Esophagus muscularis mucosa (tissue), 4 donors: ENCODE data around the gene DLG1. TPM values are rescaled to one million over a fixed set of nuclear protein-coding genes. Genes with fewer than 3 reads are reported as not detected.
A peak's percentile ranks its signal among the peaks of the same experiment; 100 is the strongest.

Experiments
- DNase-seq: peaks from one replicate; pipeline ENCODE4 v3.0.0-alpha.2; 2017; ENCODE audit errors: extremely low spot score
- H3K27ac ChIP-seq, 4 donors: fragments of 200-600 bp; sonication (generic); replicated peaks in 1 of 4; 1 replicate in 3 of 4; 2 replicates in 1 of 4; pipeline ENCODE4 v1.5.1; 2016 to 2019; ENCODE audit warnings: mild to moderate bottlenecking in 1 of 4
- H3K27me3 ChIP-seq, 4 donors: fragments of 200-600 bp; sonication (generic); one replicate each; pipeline versions ENCODE4 v1.5.1 to v1.6.0; 2016 to 2019
- H3K36me3 ChIP-seq, 4 donors: fragments of 200-600 bp; sonication (generic); one replicate each; pipeline ENCODE4 v1.5.1; 2016 to 2019
- H3K4me1 ChIP-seq, 4 donors: fragments of 200-600 bp; sonication (generic); one replicate each; pipeline ENCODE4 v1.5.1; 2016 to 2019
- H3K4me3 ChIP-seq, 4 donors: fragments of 200-600 bp; sonication (generic); 1 replicate in 2 of 4; 2 replicates in 2 of 4; pipeline ENCODE4 v1.5.1; 2016 to 2019; ENCODE audit warnings: mild to moderate bottlenecking in 4 of 4, moderate library complexity in 1 of 4
- H3K9me3 ChIP-seq, 4 donors: fragments of 200-600 bp; sonication (generic); 1 replicate in 3 of 4; 2 replicates in 1 of 4; pipeline ENCODE4 v1.5.1; 2016 to 2019
- EP300 ChIP-seq: sonication (generic); formaldehyde crosslinking; IDR thresholded peaks from one replicate; pipeline ENCODE4 v1.6.1; 2017; ENCODE audit warnings: antibody characterized with exemption
- POLR2A ChIP-seq: fragments of 450-650 bp; IDR thresholded peaks from one replicate; pipeline ENCODE4 v1.6.1; 2017; ENCODE audit warnings: antibody characterized with exemption, moderate library complexity, mild to moderate bottlenecking, low read depth
- POLR2AphosphoS5 ChIP-seq, 2 donors: sonication (generic); formaldehyde crosslinking; IDR thresholded peaks; one replicate each; pipeline ENCODE4 v1.6.1; 2017; ENCODE audit warnings: antibody characterized with exemption in 2 of 2
- WGBS: methylation state at CpG from one replicate; pipeline ENCODE4 v1.1.5; 2018; 5-methylcytosine and 5-hydroxymethylcytosine counted together
- intact Hi-C: fragments of 100-400 bp; cut with DNase I; formaldehyde crosslinking; loops from one replicate; pipeline ENCODE4 v1.15.1; 2023
- total RNA-seq, 4 donors: library from RNA; depleted of rRNA; stranded (reverse); fragments of >200 nt; gene quantifications; one replicate each; pipeline versions ENCODE4 v1.1.0 to v1.2.1, GENCODE V29; 2016
- TF ChIP-seq, protein P1 (sequence below), 3 experiments: fragments of 200-600 bp in 2 of 3; fragments of 450-650 bp in 1 of 3; sonication (generic) in 2 of 3; IDR thresholded peaks; one replicate each; pipeline ENCODE4 v1.5.1; 2017 to 2019; ENCODE audit warnings: antibody characterized with exemption in 3 of 3, mild to moderate bottlenecking in 2 of 3, moderate library complexity in 1 of 3

DLG1 gene
- total RNA-seq, 4 donors from 2014 or later, result 56.8 to 73.1 (median 69.1) TPM

DNA sequence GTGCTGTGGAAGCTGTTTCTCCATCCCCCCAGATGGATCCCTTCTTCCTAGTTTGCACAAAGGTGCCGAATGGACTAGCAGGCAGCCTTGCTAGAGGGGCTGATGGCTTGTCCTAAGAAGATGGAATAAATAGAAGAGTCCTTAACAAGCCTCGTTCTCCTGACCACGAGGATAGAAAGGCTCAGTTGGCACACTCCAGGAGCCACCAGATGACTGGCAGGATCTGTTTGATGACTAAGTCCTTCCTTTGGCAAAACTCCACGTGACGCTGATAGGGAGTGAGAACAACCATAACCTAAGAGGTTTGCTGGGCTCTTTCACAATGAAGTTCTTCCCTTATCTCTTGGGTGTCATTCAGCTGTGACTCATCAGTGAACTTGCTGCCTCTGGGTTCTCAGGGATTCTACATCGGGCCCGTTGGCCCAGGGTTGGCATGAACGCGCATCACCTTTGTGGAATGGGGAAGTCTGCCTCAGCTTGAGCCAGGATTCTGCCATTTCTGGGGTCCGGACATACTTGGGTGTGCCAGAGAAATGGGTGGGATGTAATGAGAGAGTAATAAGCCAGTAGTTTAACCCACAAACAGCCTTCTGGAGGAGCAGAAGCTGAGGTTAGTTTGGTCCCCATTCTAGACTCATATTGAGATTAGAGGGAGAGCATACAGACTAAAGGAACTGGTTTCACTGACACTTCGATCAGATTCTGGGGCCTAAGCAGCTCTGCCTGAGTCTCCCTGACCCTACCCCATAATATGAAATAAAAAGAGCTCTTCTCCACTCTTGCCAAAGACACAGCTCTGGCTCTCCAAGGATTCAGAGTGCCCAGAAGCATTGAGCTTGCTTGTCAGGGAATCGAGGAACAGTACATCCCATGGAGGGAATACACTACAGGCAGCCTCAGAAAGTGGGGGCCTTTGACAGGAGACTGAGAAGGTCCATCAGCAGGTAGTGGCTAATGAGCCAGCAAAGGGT is 266.8 kb downstream of the DLG1 start:
- TF ChIP-seq EP300 (no peak), POLR2AphosphoS5 (IDR thresholded peaks at IDR 0.05) (peak; percentile 48 to 51)
- TF ChIP-seq, protein P1, sequence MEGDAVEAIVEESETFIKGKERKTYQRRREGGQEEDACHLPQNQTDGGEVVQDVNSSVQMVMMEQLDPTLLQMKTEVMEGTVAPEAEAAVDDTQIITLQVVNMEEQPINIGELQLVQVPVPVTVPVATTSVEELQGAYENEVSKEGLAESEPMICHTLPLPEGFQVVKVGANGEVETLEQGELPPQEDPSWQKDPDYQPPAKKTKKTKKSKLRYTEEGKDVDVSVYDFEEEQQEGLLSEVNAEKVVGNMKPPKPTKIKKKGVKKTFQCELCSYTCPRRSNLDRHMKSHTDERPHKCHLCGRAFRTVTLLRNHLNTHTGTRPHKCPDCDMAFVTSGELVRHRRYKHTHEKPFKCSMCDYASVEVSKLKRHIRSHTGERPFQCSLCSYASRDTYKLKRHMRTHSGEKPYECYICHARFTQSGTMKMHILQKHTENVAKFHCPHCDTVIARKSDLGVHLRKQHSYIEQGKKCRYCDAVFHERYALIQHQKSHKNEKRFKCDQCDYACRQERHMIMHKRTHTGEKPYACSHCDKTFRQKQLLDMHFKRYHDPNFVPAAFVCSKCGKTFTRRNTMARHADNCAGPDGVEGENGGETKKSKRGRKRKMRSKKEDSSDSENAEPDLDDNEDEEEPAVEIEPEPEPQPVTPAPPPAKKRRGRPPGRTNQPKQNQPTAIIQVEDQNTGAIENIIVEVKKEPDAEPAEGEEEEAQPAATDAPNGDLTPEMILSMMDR (IDR thresholded peaks at IDR 0.05), result no peak
- peaks cover 23 to 29% (median 26%) of the 10 kb centered on the region in 4 donors for H3K4me1 ChIP-seq
- H3K27me3 ChIP-seq, result peaks cover 0 to 48% (median 12%) of the 10 kb centered on the region in 4 donors
- H3K9me3 ChIP-seq, result no peaks in the 10 kb centered on the region
- no peaks in the 10 kb centered on the region for H3K36me3 ChIP-seq
- 35% methylated on average over 12 of the region's 12 CpGs for WGBS
- no peak overlapping the region for H3K4me3 ChIP-seq
- peak; percentile 93 for DNase-seq
- intact Hi-C loops, result no loop called here
- peak overlapping the region; percentile 32 to 74 (median 49) for H3K27ac ChIP-seq

DNA sequence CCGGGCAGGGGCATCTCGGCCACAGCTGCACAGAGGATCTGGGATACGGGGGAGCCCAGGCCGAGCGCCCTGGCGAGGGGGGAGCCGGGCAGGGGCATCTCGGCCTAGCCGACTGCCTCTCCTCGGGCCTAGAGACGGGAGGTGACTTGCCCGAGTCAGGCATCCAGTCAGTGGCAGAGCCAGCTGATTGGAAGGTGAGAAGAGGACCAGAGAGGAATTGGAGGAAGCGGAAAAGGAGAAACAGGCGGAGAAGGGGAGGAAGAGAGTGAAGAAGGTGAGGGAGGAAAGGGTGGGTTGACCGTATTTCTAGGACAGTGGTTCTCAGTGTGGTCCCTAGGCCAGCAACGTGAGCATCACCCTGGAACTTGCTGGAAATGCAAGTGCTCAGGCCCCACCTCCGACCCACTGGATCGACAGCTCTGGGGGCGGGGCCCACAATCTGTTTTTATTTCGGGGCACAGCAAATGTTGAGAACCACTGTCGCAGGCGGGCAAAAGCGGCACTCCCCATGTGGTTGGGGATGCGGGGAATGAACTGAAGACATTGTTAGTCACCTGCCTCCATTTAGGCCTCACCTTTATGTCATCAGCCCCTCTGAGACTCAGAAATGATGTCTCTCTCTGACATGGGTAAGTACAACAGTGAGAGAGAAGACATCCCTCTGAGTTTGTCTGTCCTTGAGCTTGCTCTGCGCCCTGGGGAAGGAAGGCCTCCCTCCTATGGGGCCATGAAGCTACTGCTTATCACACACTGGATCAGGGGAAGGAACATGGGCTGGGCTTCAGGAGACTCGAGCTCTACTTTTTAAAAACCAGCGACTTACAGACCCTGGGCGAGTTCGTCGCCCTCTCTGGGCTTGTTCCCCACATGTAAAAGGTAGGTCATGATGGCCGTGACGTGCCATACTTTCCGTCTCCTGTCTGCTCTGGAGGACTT is 267.8 kb downstream of the DLG1 start:
- no peaks in the 10 kb centered on the region for H3K36me3 ChIP-seq
- peaks cover 23 to 29% (median 26%) of the 10 kb centered on the region in 4 donors for H3K4me1 ChIP-seq
- H3K27me3 ChIP-seq, result peaks cover 0 to 48% (median 12%) of the 10 kb centered on the region in 4 donors
- intact Hi-C loops, result no loop called here
- WGBS, result 84% methylated on average over 31 of the region's 33 CpGs
- peak overlapping the region; percentile 32 to 74 (median 49) for H3K27ac ChIP-seq
- H3K9me3 ChIP-seq, result no peaks in the 10 kb centered on the region
- no peak overlapping the region for H3K4me3 ChIP-seq
- DNase-seq, result no peak
- TF ChIP-seq POLR2A (no peak), POLR2AphosphoS5 (IDR thresholded peaks at IDR 0.05) (no peak), EP300 (no peak)
- TF ChIP-seq, protein P1 (IDR thresholded peaks at IDR 0.05), result no peak

DNA sequence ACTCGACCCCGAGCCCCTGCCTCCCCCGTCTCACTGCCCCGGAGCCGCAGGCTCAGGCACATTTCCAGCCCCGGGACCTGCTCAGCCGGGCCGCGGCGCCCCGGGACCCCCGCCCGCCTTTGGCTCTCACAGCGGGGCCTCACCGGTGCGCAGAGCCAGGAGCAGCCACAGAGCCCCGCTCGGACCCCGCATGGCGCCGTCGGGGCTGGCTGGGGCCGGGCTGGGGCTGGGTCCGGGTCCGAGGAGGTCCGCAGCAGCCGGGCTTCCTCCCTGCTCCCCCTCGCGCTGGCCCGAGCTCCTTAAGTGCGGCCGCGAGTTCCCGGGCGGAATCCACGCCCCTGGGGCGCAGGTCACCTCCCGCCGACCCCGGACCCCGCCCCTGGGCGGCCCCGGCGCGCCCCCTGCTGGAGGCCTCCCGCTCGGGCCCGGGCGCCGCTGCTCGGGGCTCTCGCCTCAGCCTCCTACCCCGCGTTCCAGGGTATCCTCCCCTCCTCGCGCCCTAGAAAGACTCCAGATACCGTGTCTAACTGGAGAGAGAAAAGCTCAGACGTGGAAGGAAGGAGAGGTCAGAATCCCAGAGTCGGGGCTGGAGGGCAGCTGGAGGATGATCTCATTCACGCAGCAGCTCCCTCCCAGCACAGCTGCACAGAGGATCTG is 268.8 kb downstream of the DLG1 start, which contains the start of gene MELTF:
Gene MELTF, minus strand, starts transcription at position 307 of the 657 bp plus-strand sequence. Its CDS starts 115 bp downstream, at position 192.
- WGBS, result 6% methylated on average over 8 of the region's 60 CpGs

More for the DNA sequence above, 268.8 kb downstream of the DLG1 start, which contains the start of gene MELTF:
- intact Hi-C loops, result no loop called here
- peaks cover 0 to 48% (median 12%) of the 10 kb centered on the region in 4 donors for H3K27me3 ChIP-seq
- no peaks in the 10 kb centered on the region for H3K36me3 ChIP-seq
- peak within 1 kb of the TSS; percentile 42 to 74 (median 52) for H3K27ac ChIP-seq
- H3K9me3 ChIP-seq, result no peaks in the 10 kb centered on the region
- H3K4me3 ChIP-seq, result peak within 1 kb of the TSS; percentile 55 to 72 (median 58)
- TF ChIP-seq POLR2A, result no peak
- TF ChIP-seq, protein P1 (IDR thresholded peaks at IDR 0.05), result peak; percentile 71 to 86 (median 80)
- no peak for TF ChIP-seq EP300
- TF ChIP-seq POLR2AphosphoS5 (IDR thresholded peaks at IDR 0.05), result no peak
- no peak for DNase-seq
- H3K4me1 ChIP-seq, result peaks cover 23 to 29% (median 26%) of the 10 kb centered on the region in 4 donors
